ENCODE results near the gene GADD45A.

Gene GADD45A

GRCh38 chr1:67685067-67685557 is at the start of gene GADD45A:
GADD45A (plus strand) TSS chr1:67685201; CDS start chr1:67685495, 294 bp downstream.
- no peaks in the 10 kb centered on the region for H3K9me3 Mint-ChIP-seq
- H3K4me1 Mint-ChIP-seq, result peaks cover 25% of the 10 kb centered on the region
- peaks cover 12% of the 10 kb centered on the region for H3K36me3 Mint-ChIP-seq
- H3K4me3 Mint-ChIP-seq, result peak within 1 kb of the TSS; percentile 90
- H3K27me3 Mint-ChIP-seq, result no peaks in the 10 kb centered on the region
- peak; percentile 97 for ATAC-seq
- peak within 1 kb of the TSS; percentile 78 for H3K27ac Mint-ChIP-seq

GRCh38 chr1:67636146-67636545 is 48.9 kb upstream of the GADD45A start:
- no peak for ATAC-seq
- Mint-ChIP-seq H3K4me3 (no peak overlapping the region), H3K27me3 (peaks cover 25% of the 10 kb centered on the region), H3K27ac (no peak overlapping the region), H3K9me3 (no peaks in the 10 kb centered on the region), H3K4me1 (peaks cover 16% of the 10 kb centered on the region), H3K36me3 (no peaks in the 10 kb centered on the region)

- no peaks in the 10 kb centered on the region for H3K9me3 Mint-ChIP-seq
- peaks cover 18% of the 10 kb centered on the region for H3K27me3 Mint-ChIP-seq
- no peaks in the 10 kb centered on the region for H3K36me3 Mint-ChIP-seq
- H3K27ac Mint-ChIP-seq, result no peak overlapping the region
- peaks cover 16% of the 10 kb centered on the region for H3K4me1 Mint-ChIP-seq
- H3K4me3 Mint-ChIP-seq, result no peak overlapping the region
- no peak for ATAC-seq
Observed at GRCh38 chr1:67639361-67639760, 45.6 kb upstream of the GADD45A start.

- no peak for ATAC-seq
- Mint-ChIP-seq H3K27me3 (peaks cover 18% of the 10 kb centered on the region), H3K4me3 (no peak overlapping the region), H3K27ac (no peak overlapping the region), H3K9me3 (no peaks in the 10 kb centered on the region), H3K4me1 (no peaks in the 10 kb centered on the region), H3K36me3 (no peaks in the 10 kb centered on the region)
Observed at GRCh38 chr1:67642629-67643028, 42.4 kb upstream of the GADD45A start.

GRCh38 chr1:67644566-67644965 is 40.4 kb upstream of the GADD45A start:
- Mint-ChIP-seq H3K4me3 (no peak overlapping the region), H3K27ac (no peak overlapping the region), H3K27me3 (peaks cover 14% of the 10 kb centered on the region), H3K4me1 (no peaks in the 10 kb centered on the region), H3K36me3 (no peaks in the 10 kb centered on the region), H3K9me3 (no peaks in the 10 kb centered on the region)
- ATAC-seq, result no peak

- Mint-ChIP-seq H3K27me3 (peaks cover 3% of the 10 kb centered on the region), H3K27ac (no peak overlapping the region), H3K9me3 (no peaks in the 10 kb centered on the region), H3K4me3 (no peak overlapping the region), H3K4me1 (no peaks in the 10 kb centered on the region), H3K36me3 (no peaks in the 10 kb centered on the region)
- no peak for ATAC-seq
Observed at GRCh38 chr1:67645495-67646144, 39.4 kb upstream of the GADD45A start.

- Mint-ChIP-seq H3K36me3 (no peaks in the 10 kb centered on the region), H3K4me1 (no peaks in the 10 kb centered on the region), H3K4me3 (no peak overlapping the region), H3K27me3 (no peaks in the 10 kb centered on the region), H3K27ac (no peak overlapping the region), H3K9me3 (no peaks in the 10 kb centered on the region)
- ATAC-seq, result no peak
Observed at GRCh38 chr1:67646145-67647035, 38.6 kb upstream of the GADD45A start.

GRCh38 chr1:67647036-67647798 is 37.8 kb upstream of the GADD45A start:
- Mint-ChIP-seq H3K9me3 (no peaks in the 10 kb centered on the region), H3K36me3 (no peaks in the 10 kb centered on the region), H3K4me3 (no peak overlapping the region), H3K4me1 (no peaks in the 10 kb centered on the region), H3K27ac (no peak overlapping the region), H3K27me3 (no peaks in the 10 kb centered on the region)
- ATAC-seq, result no peak

- H3K36me3 Mint-ChIP-seq, result no peaks in the 10 kb centered on the region
- no peaks in the 10 kb centered on the region for H3K4me1 Mint-ChIP-seq
- no peaks in the 10 kb centered on the region for H3K27me3 Mint-ChIP-seq
- ATAC-seq, result no peak
- no peak overlapping the region for H3K4me3 Mint-ChIP-seq
- H3K9me3 Mint-ChIP-seq, result no peaks in the 10 kb centered on the region
- H3K27ac Mint-ChIP-seq, result no peak overlapping the region
Observed at GRCh38 chr1:67647814-67648358, 37.1 kb upstream of the GADD45A start.

GRCh38 chr1:67648582-67649326 is 36.2 kb upstream of the GADD45A start:
- no peaks in the 10 kb centered on the region for H3K27me3 Mint-ChIP-seq
- no peak overlapping the region for H3K27ac Mint-ChIP-seq
- H3K4me1 Mint-ChIP-seq, result no peaks in the 10 kb centered on the region
- H3K4me3 Mint-ChIP-seq, result no peak overlapping the region
- ATAC-seq, result no peak
- H3K36me3 Mint-ChIP-seq, result no peaks in the 10 kb centered on the region
- H3K9me3 Mint-ChIP-seq, result no peaks in the 10 kb centered on the region

- Mint-ChIP-seq H3K4me3 (no peak overlapping the region), H3K36me3 (no peaks in the 10 kb centered on the region), H3K27ac (no peak overlapping the region), H3K4me1 (no peaks in the 10 kb centered on the region), H3K9me3 (no peaks in the 10 kb centered on the region), H3K27me3 (no peaks in the 10 kb centered on the region)
- no peak for ATAC-seq
Observed at GRCh38 chr1:67650061-67650460, 34.9 kb upstream of the GADD45A start.

GRCh38 chr1:67651031-67651430 is 34.0 kb upstream of the GADD45A start:
- ATAC-seq, result no peak
- Mint-ChIP-seq H3K9me3 (no peaks in the 10 kb centered on the region), H3K4me3 (no peak overlapping the region), H3K4me1 (no peaks in the 10 kb centered on the region), H3K36me3 (no peaks in the 10 kb centered on the region), H3K27me3 (no peaks in the 10 kb centered on the region), H3K27ac (no peak overlapping the region)

GRCh38 chr1:67652800-67653199 is 32.2 kb upstream of the GADD45A start:
- H3K27me3 Mint-ChIP-seq, result no peaks in the 10 kb centered on the region

GRCh38 chr1:67653304-67653703 is 31.7 kb upstream of the GADD45A start:
- ATAC-seq, result no peak
- Mint-ChIP-seq H3K4me3 (no peak overlapping the region), H3K27ac (no peak overlapping the region)

More at GRCh38 chr1:67652800-67653199, 32.2 kb upstream of the GADD45A start:
- Mint-ChIP-seq H3K4me1 (no peaks in the 10 kb centered on the region), H3K9me3 (no peaks in the 10 kb centered on the region), H3K36me3 (no peaks in the 10 kb centered on the region), H3K27ac (no peak overlapping the region), H3K4me3 (no peak overlapping the region)
- peak; percentile 41 for ATAC-seq

More at GRCh38 chr1:67653304-67653703, 31.7 kb upstream of the GADD45A start:
- Mint-ChIP-seq H3K27me3 (no peaks in the 10 kb centered on the region), H3K36me3 (no peaks in the 10 kb centered on the region), H3K9me3 (no peaks in the 10 kb centered on the region), H3K4me1 (no peaks in the 10 kb centered on the region)

Measured in stimulated activated memory B cell treated with anti-CD40 and anti-IgM and Interleukin-4, amounts not matched to agents 10 μg/mL and 1 μg/mL and 100 μg/mL, for 72 hours (primary cell).